Progenitor cell of endocrine pancreas (in vitro differentiated cells): ENCODE data around the gene HIPK2. TPM values are rescaled to one million over a fixed set of nuclear protein-coding genes. Genes with fewer than 3 reads are reported as not detected.

Experiments
- DNase-seq: peaks from one replicate; pipeline ENCODE4 v3.0.0; 2021; ENCODE audit warnings: low spot score; ENCODE audit not compliant: unreplicated experiment
- H3K27ac Mint-ChIP-seq: 2 replicates; pipeline ENCODE4 v1.8.0; 2021; ENCODE audit warnings: mild to moderate bottlenecking, moderate library complexity, mixed read lengths
- H3K27me3 Mint-ChIP-seq: 2 replicates; pipeline ENCODE4 v1.8.0; 2021; ENCODE audit warnings: mixed read lengths
- H3K36me3 Mint-ChIP-seq: 2 replicates; pipeline ENCODE4 v1.8.0; 2022; ENCODE audit warnings: mixed read lengths; ENCODE audit not compliant: insufficient read depth
- H3K4me1 Mint-ChIP-seq: 2 replicates; pipeline ENCODE4 v1.8.0; 2021; ENCODE audit warnings: low read depth, mixed read lengths
- H3K4me3 Mint-ChIP-seq: 2 replicates; pipeline ENCODE4 v1.8.0; 2021; ENCODE audit warnings: low read depth, mild to moderate bottlenecking, moderate library complexity, mixed read lengths
- H3K9me3 Mint-ChIP-seq: 2 replicates; pipeline ENCODE4 v1.8.0; 2021; ENCODE audit warnings: low read depth, mixed read lengths
- total RNA-seq: library from RNA; stranded (reverse); gene quantifications from 2 replicates; pipeline ENCODE4 v1.2.1, GENCODE V29; 2021
- TF ChIP-seq, protein P1 (sequence below): fragments of 200-600 bp; sonication (generic); IDR thresholded peaks from one replicate; pipeline ENCODE4 v1.5.0; 2021; ENCODE audit warnings: antibody characterized with exemption, mild to moderate bottlenecking; ENCODE audit not compliant: unreplicated experiment

Gene HIPK2
- total RNA-seq, 1 donor from 2014 or later, result 146 TPM

DNA sequence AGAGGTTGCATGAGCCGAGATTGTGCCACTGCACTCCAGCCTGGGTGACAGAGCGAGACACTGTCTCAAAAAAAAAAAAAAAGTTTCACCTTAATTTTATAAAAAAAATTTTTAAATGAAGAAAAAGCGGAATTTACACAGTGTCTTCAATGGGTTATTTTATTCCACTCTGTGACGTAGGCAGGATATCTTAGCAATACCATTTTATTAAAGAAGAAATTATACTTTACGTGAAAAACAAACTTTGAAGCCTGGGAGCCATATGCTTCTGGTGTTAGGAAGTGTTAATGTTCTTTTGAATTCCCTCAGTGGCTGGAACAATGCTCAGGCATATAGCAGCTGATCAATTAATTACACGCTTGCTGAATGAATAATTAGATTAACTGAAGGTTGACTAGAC is 176.6 kb downstream of the HIPK2 start:
- no peak overlapping the region for H3K27ac Mint-ChIP-seq
- H3K4me3 Mint-ChIP-seq, result no peak overlapping the region
- no peak for DNase-seq
- H3K9me3 Mint-ChIP-seq, result no peaks in the 10 kb centered on the region
- H3K27me3 Mint-ChIP-seq, result no peaks in the 10 kb centered on the region
- peaks cover 23% of the 10 kb centered on the region for H3K36me3 Mint-ChIP-seq
- TF ChIP-seq, protein P1, sequence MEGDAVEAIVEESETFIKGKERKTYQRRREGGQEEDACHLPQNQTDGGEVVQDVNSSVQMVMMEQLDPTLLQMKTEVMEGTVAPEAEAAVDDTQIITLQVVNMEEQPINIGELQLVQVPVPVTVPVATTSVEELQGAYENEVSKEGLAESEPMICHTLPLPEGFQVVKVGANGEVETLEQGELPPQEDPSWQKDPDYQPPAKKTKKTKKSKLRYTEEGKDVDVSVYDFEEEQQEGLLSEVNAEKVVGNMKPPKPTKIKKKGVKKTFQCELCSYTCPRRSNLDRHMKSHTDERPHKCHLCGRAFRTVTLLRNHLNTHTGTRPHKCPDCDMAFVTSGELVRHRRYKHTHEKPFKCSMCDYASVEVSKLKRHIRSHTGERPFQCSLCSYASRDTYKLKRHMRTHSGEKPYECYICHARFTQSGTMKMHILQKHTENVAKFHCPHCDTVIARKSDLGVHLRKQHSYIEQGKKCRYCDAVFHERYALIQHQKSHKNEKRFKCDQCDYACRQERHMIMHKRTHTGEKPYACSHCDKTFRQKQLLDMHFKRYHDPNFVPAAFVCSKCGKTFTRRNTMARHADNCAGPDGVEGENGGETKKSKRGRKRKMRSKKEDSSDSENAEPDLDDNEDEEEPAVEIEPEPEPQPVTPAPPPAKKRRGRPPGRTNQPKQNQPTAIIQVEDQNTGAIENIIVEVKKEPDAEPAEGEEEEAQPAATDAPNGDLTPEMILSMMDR, result no peak
- H3K4me1 Mint-ChIP-seq, result no peaks in the 10 kb centered on the region

DNA sequence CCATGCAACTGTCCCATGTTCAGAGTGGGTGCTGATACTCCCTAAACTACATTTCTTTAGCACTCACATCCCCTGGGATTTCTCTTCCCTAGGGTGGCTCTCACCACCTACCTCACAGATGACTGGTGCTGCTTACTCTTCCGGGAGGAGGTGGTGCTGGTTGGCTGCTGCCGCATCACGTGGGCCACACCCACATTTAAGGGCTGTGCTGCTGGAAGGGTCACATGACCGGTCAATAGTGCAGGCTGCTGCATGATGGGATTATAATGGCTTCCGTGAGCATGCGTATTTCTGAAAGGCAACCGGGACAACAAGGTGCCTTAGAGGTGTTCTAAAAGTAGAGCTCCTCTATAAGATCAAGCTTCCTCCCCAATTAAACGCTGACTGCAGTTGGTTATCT is 177.5 kb downstream of the HIPK2 start:
- Mint-ChIP-seq H3K27me3 (no peaks in the 10 kb centered on the region), H3K27ac (peak overlapping the region; percentile 50), H3K36me3 (peaks cover 25% of the 10 kb centered on the region), H3K4me1 (no peaks in the 10 kb centered on the region), H3K9me3 (no peaks in the 10 kb centered on the region), H3K4me3 (no peak overlapping the region)
- no peak for DNase-seq
- TF ChIP-seq, protein P1, result no peak

DNA sequence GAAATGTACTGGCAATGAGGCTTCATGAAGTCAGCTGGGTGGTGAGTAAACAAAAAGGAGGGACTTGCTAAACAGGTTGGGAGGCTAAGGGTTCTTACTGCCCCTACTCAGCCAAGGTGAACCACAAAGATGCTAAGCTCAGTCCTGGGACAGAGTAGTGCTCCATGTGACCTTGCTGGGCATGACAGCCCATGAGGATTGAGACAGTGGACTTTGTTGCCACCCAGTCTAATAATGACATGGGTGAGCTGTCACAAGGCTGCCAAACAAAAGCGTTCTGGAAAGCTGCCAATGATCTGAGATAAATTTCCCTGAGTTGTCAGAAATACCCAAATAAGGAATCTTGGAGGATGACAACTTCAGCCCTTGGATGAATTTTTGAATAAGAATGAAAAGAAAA is 179.2 kb downstream of the HIPK2 start:
- no peak overlapping the region for H3K4me3 Mint-ChIP-seq
- H3K36me3 Mint-ChIP-seq, result peaks cover 21% of the 10 kb centered on the region
- no peak for DNase-seq
- H3K4me1 Mint-ChIP-seq, result no peaks in the 10 kb centered on the region
- TF ChIP-seq, protein P1, result no peak
- no peaks in the 10 kb centered on the region for H3K27me3 Mint-ChIP-seq
- peak overlapping the region; percentile 73 for H3K27ac Mint-ChIP-seq
- no peaks in the 10 kb centered on the region for H3K9me3 Mint-ChIP-seq

DNA sequence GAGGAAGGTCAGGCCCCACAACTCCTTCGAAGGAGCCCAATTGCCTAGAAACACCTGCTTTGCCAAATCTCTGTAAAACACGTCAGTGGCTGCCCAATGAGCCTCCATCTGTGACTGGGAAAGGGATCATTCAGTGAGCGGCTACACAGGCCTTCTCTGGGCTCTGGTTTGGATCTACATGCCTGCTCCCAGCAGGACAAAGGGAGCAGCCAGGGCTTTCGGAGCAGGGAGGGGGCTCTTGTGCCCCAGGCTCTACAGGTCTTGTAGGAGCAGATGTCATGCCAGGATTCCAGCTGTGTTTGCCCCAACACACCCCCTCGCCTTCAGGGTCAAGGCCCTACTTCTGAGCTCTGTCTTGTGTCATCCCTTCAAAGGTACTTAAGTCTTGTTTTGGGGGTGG is 180.8 kb downstream of the HIPK2 start:
- peaks cover 27% of the 10 kb centered on the region for H3K36me3 Mint-ChIP-seq
- no peak overlapping the region for H3K27ac Mint-ChIP-seq
- TF ChIP-seq, protein P1, result no peak
- H3K4me3 Mint-ChIP-seq, result no peak overlapping the region
- no peak for DNase-seq
- H3K4me1 Mint-ChIP-seq, result no peaks in the 10 kb centered on the region
- H3K9me3 Mint-ChIP-seq, result no peaks in the 10 kb centered on the region
- no peaks in the 10 kb centered on the region for H3K27me3 Mint-ChIP-seq

DNA sequence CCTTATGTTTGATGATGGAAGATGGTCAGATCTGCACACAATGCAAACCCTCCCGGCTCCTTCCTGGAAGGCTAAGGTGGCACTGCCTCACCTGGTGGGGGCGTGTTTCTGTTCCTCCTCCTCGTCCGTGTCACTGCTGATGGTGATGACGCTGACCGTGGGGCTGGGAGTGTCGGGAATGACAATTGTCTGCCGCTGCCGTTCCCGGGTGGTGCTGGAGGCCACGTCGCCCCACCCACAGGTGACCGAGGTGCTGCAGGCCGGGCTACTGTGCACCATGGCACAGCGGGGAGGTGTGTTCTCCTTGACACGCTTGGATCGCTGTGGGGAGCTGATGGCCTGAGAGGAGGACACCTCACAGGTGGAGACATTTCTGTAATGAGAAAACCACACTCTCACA is 181.2 kb downstream of the HIPK2 start:
- DNase-seq, result no peak
- H3K36me3 Mint-ChIP-seq, result peaks cover 27% of the 10 kb centered on the region
- H3K27me3 Mint-ChIP-seq, result no peaks in the 10 kb centered on the region
- H3K9me3 Mint-ChIP-seq, result no peaks in the 10 kb centered on the region
- H3K4me1 Mint-ChIP-seq, result no peaks in the 10 kb centered on the region
- no peak overlapping the region for H3K4me3 Mint-ChIP-seq
- TF ChIP-seq, protein P1, result no peak
- no peak overlapping the region for H3K27ac Mint-ChIP-seq
